ENCODE data around the gene MKKS.
"Not testable (repeated sequence)": the region's sequence is repeated elsewhere in the genome, so short reads cannot be mapped to it uniquely, and the experiment has no call there.

Gene MKKS

GRCh38 chr20:10434832-10435812 lies 1.1 kb upstream of the MKKS start, which contains the start of gene SLX4IP:
SLX4IP (plus strand) TSS chr20:10435305; CDS start chr20:10458205, 22,900 bp downstream.
- Mint-ChIP-seq H3K4me3 (peak within 1 kb of the TSS; percentile 91), H3K36me3 (ENCODE audit: low read depth) (peaks cover 41% of the 10 kb centered on the region), H3K4me1 (ENCODE audit: low read depth) (peaks cover 50% of the 10 kb centered on the region), H3K27me3 (no peaks in the 10 kb centered on the region), H3K9me3 (no peaks in the 10 kb centered on the region), H3K27ac (peak within 1 kb of the TSS; percentile 96)
- DNase-seq: peak; percentile 86

GRCh38 chr20:10434467-10434831 lies 427 bp upstream of the MKKS start:
- peak overlapping the region; percentile 91 for H3K4me3 Mint-ChIP-seq
- H3K27me3 Mint-ChIP-seq: no peaks in the 10 kb centered on the region
- peaks cover 44% of the 10 kb centered on the region for H3K36me3 Mint-ChIP-seq (ENCODE audit: low read depth)
- peaks cover 57% of the 10 kb centered on the region for H3K4me1 Mint-ChIP-seq (ENCODE audit: low read depth)
- DNase-seq: peak; percentile 83
- H3K27ac Mint-ChIP-seq: peak overlapping the region; percentile 96
- no peaks in the 10 kb centered on the region for H3K9me3 Mint-ChIP-seq

GRCh38 chr20:10433014-10433622 lies 904 bp downstream of the MKKS start:
- no peaks in the 10 kb centered on the region for H3K27me3 Mint-ChIP-seq
- peaks cover 50% of the 10 kb centered on the region for H3K36me3 Mint-ChIP-seq (ENCODE audit: low read depth)
- no peaks in the 10 kb centered on the region for H3K9me3 Mint-ChIP-seq
- H3K27ac Mint-ChIP-seq: peak overlapping the region; percentile 96
- DNase-seq: no peak
- H3K4me1 Mint-ChIP-seq (ENCODE audit: low read depth): peaks cover 65% of the 10 kb centered on the region
- H3K4me3 Mint-ChIP-seq: peak overlapping the region; percentile 91

GRCh38 chr20:10432079-10432478 lies 1.9 kb downstream of the MKKS start:
- DNase-seq: no peak
- Mint-ChIP-seq H3K27me3 (no peaks in the 10 kb centered on the region), H3K36me3 (ENCODE audit: low read depth) (peaks cover 46% of the 10 kb centered on the region), H3K4me3 (peak overlapping the region; percentile 13), H3K4me1 (ENCODE audit: low read depth) (peaks cover 64% of the 10 kb centered on the region), H3K9me3 (no peaks in the 10 kb centered on the region), H3K27ac (peak overlapping the region; percentile 75)

GRCh38 chr20:10430704-10431103 lies 3.3 kb downstream of the MKKS start:
- no peak overlapping the region for H3K4me3 Mint-ChIP-seq
- H3K36me3 Mint-ChIP-seq (ENCODE audit: low read depth): peaks cover 51% of the 10 kb centered on the region
- no peaks in the 10 kb centered on the region for H3K27me3 Mint-ChIP-seq
- H3K9me3 Mint-ChIP-seq: no peaks in the 10 kb centered on the region
- H3K4me1 Mint-ChIP-seq (ENCODE audit: low read depth): peaks cover 57% of the 10 kb centered on the region
- DNase-seq: no peak
- H3K27ac Mint-ChIP-seq: peak overlapping the region; percentile 75

- H3K36me3 Mint-ChIP-seq (ENCODE audit: low read depth): peaks cover 51% of the 10 kb centered on the region
- DNase-seq: no peak
- H3K27ac Mint-ChIP-seq: peak overlapping the region; percentile 75
- peaks cover 56% of the 10 kb centered on the region for H3K4me1 Mint-ChIP-seq (ENCODE audit: low read depth)
- no peaks in the 10 kb centered on the region for H3K9me3 Mint-ChIP-seq
- H3K4me3 Mint-ChIP-seq: no peak overlapping the region
- H3K27me3 Mint-ChIP-seq: no peaks in the 10 kb centered on the region
Observed at GRCh38 chr20:10430000-10430466, 4.0 kb downstream of the MKKS start.

- Mint-ChIP-seq H3K27ac (peak overlapping the region; percentile 37), H3K27me3 (no peaks in the 10 kb centered on the region), H3K4me1 (ENCODE audit: low read depth) (peaks cover 56% of the 10 kb centered on the region), H3K4me3 (no peak overlapping the region), H3K9me3 (no peaks in the 10 kb centered on the region), H3K36me3 (ENCODE audit: low read depth) (peaks cover 47% of the 10 kb centered on the region)
- no peak for DNase-seq
Observed at GRCh38 chr20:10429443-10429981, 4.5 kb downstream of the MKKS start.

- Mint-ChIP-seq H3K9me3 (no peaks in the 10 kb centered on the region), H3K4me1 (ENCODE audit: low read depth) (peaks cover 52% of the 10 kb centered on the region), H3K27me3 (no peaks in the 10 kb centered on the region), H3K36me3 (ENCODE audit: low read depth) (peaks cover 47% of the 10 kb centered on the region), H3K4me3 (no peak overlapping the region), H3K27ac (no peak overlapping the region)
- DNase-seq: no peak
Observed at GRCh38 chr20:10428008-10428407, 6.0 kb downstream of the MKKS start.

GRCh38 chr20:10427060-10427692 lies 6.8 kb downstream of the MKKS start:
- Mint-ChIP-seq H3K36me3 (ENCODE audit: low read depth) (peaks cover 50% of the 10 kb centered on the region), H3K27ac (no peak overlapping the region), H3K9me3 (no peaks in the 10 kb centered on the region), H3K4me3 (no peak overlapping the region), H3K27me3 (no peaks in the 10 kb centered on the region), H3K4me1 (ENCODE audit: low read depth) (peaks cover 47% of the 10 kb centered on the region)
- DNase-seq: peak; percentile 55

GRCh38 chr20:10423735-10424134 lies 10.3 kb downstream of the MKKS start:
- DNase-seq: no peak
- H3K4me1 Mint-ChIP-seq (ENCODE audit: low read depth): peaks cover 25% of the 10 kb centered on the region
- H3K4me3 Mint-ChIP-seq: no peak overlapping the region
- no peaks in the 10 kb centered on the region for H3K27me3 Mint-ChIP-seq
- H3K27ac Mint-ChIP-seq: no peak overlapping the region
- H3K9me3 Mint-ChIP-seq: no peaks in the 10 kb centered on the region
- H3K36me3 Mint-ChIP-seq (ENCODE audit: low read depth): peaks cover 46% of the 10 kb centered on the region

GRCh38 chr20:10419550-10420133 lies 14.4 kb downstream of the MKKS start:
- no peaks in the 10 kb centered on the region for H3K9me3 Mint-ChIP-seq
- no peaks in the 10 kb centered on the region for H3K27me3 Mint-ChIP-seq
- no peak overlapping the region for H3K4me3 Mint-ChIP-seq
- H3K4me1 Mint-ChIP-seq (ENCODE audit: low read depth): peaks cover 24% of the 10 kb centered on the region
- H3K27ac Mint-ChIP-seq: peak overlapping the region; percentile 55
- no peak for DNase-seq
- peaks cover 70% of the 10 kb centered on the region for H3K36me3 Mint-ChIP-seq (ENCODE audit: low read depth)

- DNase-seq, H3K27me3 Mint-ChIP-seq, H3K4me3 Mint-ChIP-seq, H3K27ac Mint-ChIP-seq, H3K9me3 Mint-ChIP-seq: not testable (repeated sequence)
- Mint-ChIP-seq H3K36me3 (ENCODE audit: low read depth) (peaks cover 73% of the 10 kb centered on the region), H3K4me1 (ENCODE audit: low read depth) (peaks cover 24% of the 10 kb centered on the region)
Observed at GRCh38 chr20:10417218-10417617, 16.8 kb downstream of the MKKS start.

- H3K27me3 Mint-ChIP-seq: no peaks in the 10 kb centered on the region
- no peak overlapping the region for H3K4me3 Mint-ChIP-seq
- H3K36me3 Mint-ChIP-seq (ENCODE audit: low read depth): peaks cover 72% of the 10 kb centered on the region
- no peak for DNase-seq
- H3K27ac Mint-ChIP-seq: no peak overlapping the region
- H3K4me1 Mint-ChIP-seq (ENCODE audit: low read depth): peaks cover 19% of the 10 kb centered on the region
- no peaks in the 10 kb centered on the region for H3K9me3 Mint-ChIP-seq
Observed at GRCh38 chr20:10415013-10415650, 18.9 kb downstream of the MKKS start.
